Prostate gland (tissue), 2 donors: Measurements from ENCODE around the gene RCAN2. TPM values are rescaled to one million over a fixed set of nuclear protein-coding genes. Genes with fewer than 3 reads are reported as not detected.

ENCODE experiments used
- DNase-seq: peaks from one replicate; pipeline ENCODE4 v3.0.0-alpha.2; 2019; ENCODE audit warnings: low spot score
- H3K27ac ChIP-seq, 2 donors: fragments of 200-600 bp; sonication (generic); 2 replicates each; pipeline ENCODE4 v1.5.1; 2017 to 2019
- H3K27me3 ChIP-seq: fragments of 200-600 bp; sonication (generic); replicated peaks from 2 replicates; pipeline ENCODE4 v1.5.1; 2019; ENCODE audit not compliant: insufficient read depth
- H3K36me3 ChIP-seq, 2 donors: fragments of 200-600 bp; sonication (generic); 1 replicate in 1 of 2; 2 replicates in 1 of 2; pipeline versions ENCODE4 v1.5.1 to v1.8.1; 2017 to 2019
- H3K4me1 ChIP-seq: fragments of 200-600 bp; sonication (generic); replicated peaks from 2 replicates; pipeline ENCODE4 v1.5.1; 2019
- H3K4me3 ChIP-seq, 2 donors: fragments of 200-600 bp; sonication (generic); 2 replicates each; pipeline ENCODE4 v1.5.1; 2017 to 2019
- H3K9me3 ChIP-seq: fragments of 200-600 bp; sonication (generic); 2 replicates; pipeline ENCODE4 v1.5.1; 2017
- CTCF ChIP-seq, 4 experiments: fragments of 200-600 bp in 2 of 4; fragments of 450-650 bp in 2 of 4; sonication (generic) in 2 of 4; IDR thresholded peaks; 1 replicate in 3 of 4; 2 replicates in 1 of 4; pipeline ENCODE4 v1.5.1; 2016 to 2019; ENCODE audit warnings: antibody characterized with exemption in 4 of 4, mild to moderate bottlenecking in 2 of 4, moderate library complexity in 2 of 4
- POLR2A ChIP-seq: fragments of 450-650 bp; IDR thresholded peaks from one replicate; pipeline ENCODE4 v1.6.1; 2016; ENCODE audit warnings: antibody characterized with exemption, mild to moderate bottlenecking
- POLR2AphosphoS5 ChIP-seq: sonication (generic); formaldehyde crosslinking; IDR thresholded peaks from one replicate; pipeline ENCODE4 v1.6.1; 2017; ENCODE audit warnings: antibody characterized with exemption
- WGBS: methylation state at CpG from one replicate; pipeline ENCODE4 v1.1.5; 2018; 5-methylcytosine and 5-hydroxymethylcytosine counted together
- intact Hi-C: fragments of 100-400 bp; cut with DNase I; formaldehyde crosslinking; loops from one replicate; pipeline ENCODE4 v1.14.2; 2022
- total RNA-seq, 2 donors: library from RNA; depleted of rRNA; stranded (reverse); fragments of >200 nt; gene quantifications; one replicate each; pipeline ENCODE4 v1.1.0, GENCODE V29; 2016

RCAN2 gene
- total RNA-seq, 2 donors from 2014 or later: 12.3 to 14.2 TPM

- no peak overlapping the region for H3K27ac ChIP-seq
- intact Hi-C loops: no loop called here
- H3K27me3 ChIP-seq: no peaks in the 10 kb centered on the region
- H3K36me3 ChIP-seq: no peaks in the 10 kb centered on the region
- H3K4me1 ChIP-seq: no peaks in the 10 kb centered on the region
- no peak for DNase-seq
- H3K4me3 ChIP-seq: no peak overlapping the region
- no peaks in the 10 kb centered on the region for H3K9me3 ChIP-seq
- WGBS: 77% methylated on average over 2 of the region's 2 CpGs
- TF ChIP-seq POLR2A (no peak), POLR2AphosphoS5 (no peak), CTCF (IDR thresholded peaks at IDR 0.05) (no peak)
These were observed 206.8 kb downstream of the RCAN2 start for GRCh38 chr6:46284475-46284874.

DNA sequence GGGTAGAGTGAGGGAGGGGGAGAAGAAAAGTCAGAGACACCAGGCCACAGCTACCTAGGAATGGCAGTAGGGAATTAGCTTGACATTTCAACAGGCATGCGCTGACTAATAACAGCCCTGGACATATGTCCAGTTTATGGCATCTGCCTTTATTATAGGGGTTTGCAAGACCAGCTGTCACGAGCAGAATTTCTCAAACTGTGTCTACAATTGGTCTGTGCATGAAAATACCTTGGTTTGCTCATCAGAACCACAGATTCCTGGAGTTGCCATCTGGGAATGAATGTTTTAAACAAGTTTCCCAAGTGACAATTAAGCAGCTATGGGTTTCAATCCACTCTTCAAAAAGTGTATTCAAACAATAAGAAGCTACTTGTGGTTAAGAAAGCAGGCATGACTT, 210.1 kb downstream of the RCAN2 start:
- Histone ChIP-seq H3K4me1 (no peaks in the 10 kb centered on the region), H3K27me3 (no peaks in the 10 kb centered on the region), H3K27ac (no peak overlapping the region), H3K9me3 (no peaks in the 10 kb centered on the region), H3K4me3 (no peak overlapping the region), H3K36me3 (no peaks in the 10 kb centered on the region)
- 89% methylated on average over 2 of the region's 2 CpGs for WGBS
- intact Hi-C loops: no loop called here
- DNase-seq: no peak
- TF ChIP-seq POLR2A (no peak), CTCF (IDR thresholded peaks at IDR 0.05) (no peak), POLR2AphosphoS5 (no peak)

GRCh38 chr6:46279874-46280273, 211.4 kb downstream of the RCAN2 start:
- H3K9me3 ChIP-seq: no peaks in the 10 kb centered on the region

GRCh38 chr6:46276576-46277142, 214.6 kb downstream of the RCAN2 start:
- intact Hi-C loops: no loop called here
- H3K27me3 ChIP-seq: no peaks in the 10 kb centered on the region
- H3K9me3 ChIP-seq: no peaks in the 10 kb centered on the region
- no peak for DNase-seq
- no peaks in the 10 kb centered on the region for H3K36me3 ChIP-seq
- H3K27ac ChIP-seq: no peak overlapping the region
- WGBS: 36% methylated on average over 2 of the region's 2 CpGs
- H3K4me1 ChIP-seq: no peaks in the 10 kb centered on the region
- no peak overlapping the region for H3K4me3 ChIP-seq
- no peak for TF ChIP-seq POLR2AphosphoS5
- no peak for TF ChIP-seq CTCF (IDR thresholded peaks at IDR 0.05)
- TF ChIP-seq POLR2A: no peak

More at GRCh38 chr6:46279874-46280273, 211.4 kb downstream of the RCAN2 start:
- no peak for DNase-seq
- H3K27me3 ChIP-seq: no peaks in the 10 kb centered on the region
- no peak for TF ChIP-seq CTCF (IDR thresholded peaks at IDR 0.05)
- no peak for TF ChIP-seq POLR2A
- no peak for TF ChIP-seq POLR2AphosphoS5
- no peak overlapping the region for H3K27ac ChIP-seq
- no peaks in the 10 kb centered on the region for H3K4me1 ChIP-seq
- no peaks in the 10 kb centered on the region for H3K36me3 ChIP-seq
- intact Hi-C loops: no loop called here
- no peak overlapping the region for H3K4me3 ChIP-seq

GRCh38 chr6:46274502-46274901, 216.7 kb downstream of the RCAN2 start:
- H3K27me3 ChIP-seq: no peaks in the 10 kb centered on the region
- no peaks in the 10 kb centered on the region for H3K4me1 ChIP-seq
- intact Hi-C loops: no loop called here
- H3K9me3 ChIP-seq: no peaks in the 10 kb centered on the region
- DNase-seq: no peak
- TF ChIP-seq POLR2A (no peak), CTCF (IDR thresholded peaks at IDR 0.05) (no peak), POLR2AphosphoS5 (no peak)
- H3K27ac ChIP-seq: no peak overlapping the region
- WGBS: 97% methylated on average over 2 of the region's 2 CpGs
- no peak overlapping the region for H3K4me3 ChIP-seq
- no peaks in the 10 kb centered on the region for H3K36me3 ChIP-seq
